Esophagus squamous epithelium (tissue), 5 donors: ENCODE measurements around the gene CTNNA2. TPM values are rescaled to one million over a fixed set of nuclear protein-coding genes. Genes with fewer than 3 reads are reported as not detected.

Experiments
- DNase-seq: peaks from one replicate; lab custom pipeline; 2025; lab: John Stamatoyannopoulos, UW
- H3K27ac ChIP-seq, 4 donors: fragments of 200-600 bp; sonication (generic); one replicate each; pipeline ENCODE4 v1.5.1; 2016 to 2019; ENCODE audit warnings: mild to moderate bottlenecking in 1 of 4
- H3K27me3 ChIP-seq, 4 donors: fragments of 200-600 bp; sonication (generic); 1 replicate in 3 of 4; 2 replicates in 1 of 4; pipeline versions ENCODE4 v1.5.1 to v1.6.0; 2017 to 2021; ENCODE audit warnings: antibody characterized with exemption in 1 of 4
- H3K36me3 ChIP-seq, 3 donors: fragments of 200-600 bp; sonication (generic); one replicate each; pipeline ENCODE4 v1.5.1; 2016 to 2019
- H3K4me1 ChIP-seq, 3 donors: fragments of 200-600 bp; sonication (generic); one replicate each; pipeline ENCODE4 v1.5.1; 2017 to 2019
- H3K4me3 ChIP-seq, 4 donors: fragments of 200-600 bp; sonication (generic); 1 replicate in 3 of 4; 2 replicates in 1 of 4; pipeline ENCODE4 v1.5.1; 2016 to 2019; ENCODE audit warnings: mild to moderate bottlenecking in 2 of 4, moderate library complexity in 1 of 4
- H3K9me3 ChIP-seq, 3 donors: fragments of 200-600 bp; sonication (generic); one replicate each; pipeline ENCODE4 v1.5.1; 2016 to 2019
- POLR2A ChIP-seq, 4 donors: fragments of 450-650 bp; IDR thresholded peaks; one replicate each; pipeline ENCODE4 v1.6.1; 2017; ENCODE audit warnings: antibody characterized with exemption in 4 of 4, mild to moderate bottlenecking in 4 of 4, moderate library complexity in 3 of 4
- WGBS, 2 donors: methylation state at CpG; one replicate each; pipeline ENCODE4 v1.1.5; 2018; 5-methylcytosine and 5-hydroxymethylcytosine counted together
- intact Hi-C: fragments of 100-400 bp; cut with DNase I; formaldehyde crosslinking; loops from one replicate; pipeline ENCODE4 v1.15.0; 2022
- small RNA-seq, 4 donors: library from RNA; depleted of rRNA; stranded (forward); fragments of <200 nt; gene quantifications; one replicate each; pipeline ENCODE3, GENCODE V24; 2016
- total RNA-seq, 4 donors: library from RNA; depleted of rRNA; stranded (reverse); fragments of >200 nt; gene quantifications; one replicate each; pipeline ENCODE4 v1.1.0, GENCODE V29; 2016
- TF ChIP-seq, protein P1 (sequence below), 6 experiments: fragments of 450-650 bp in 4 of 6; fragments of 200-600 bp in 2 of 6; sonication (generic) in 2 of 6; IDR thresholded peaks; one replicate each; pipeline ENCODE4 v1.5.1; 2016 to 2019; ENCODE audit warnings: antibody characterized with exemption in 6 of 6, mild to moderate bottlenecking in 4 of 6, moderate library complexity in 4 of 6
- donor health status: DM: yes; HTN: yes; CAD: no.

The CTNNA2 gene
- total RNA-seq, 4 donors from 2014 or later = not detected

DNA sequence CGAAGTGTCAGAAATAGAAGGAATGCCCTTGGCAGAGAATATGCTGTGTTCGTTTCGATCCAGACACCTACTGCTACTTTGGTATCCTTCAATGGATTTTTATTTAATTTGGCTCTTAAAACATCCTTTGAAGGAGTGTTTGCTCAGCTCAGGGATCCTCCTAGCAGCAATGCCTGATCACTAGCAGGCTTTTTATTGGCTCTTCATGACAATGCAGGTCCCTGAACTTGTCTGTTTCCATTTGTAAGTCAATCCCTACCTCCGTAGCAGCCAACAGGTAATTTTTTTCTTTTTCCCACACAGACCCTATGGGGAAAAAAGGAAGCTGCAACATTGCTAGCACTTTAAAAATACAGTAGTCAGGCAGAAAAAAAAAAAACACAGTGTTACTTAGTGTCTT is 1157.9 kb downstream of the CTNNA2 start:
- DNase-seq = no peak
- no peak overlapping the region for H3K27ac ChIP-seq
- WGBS, 2 donors = 29 to 31% methylated on average over 4 of the region's 4 CpGs
- no peak for TF ChIP-seq POLR2A (IDR thresholded peaks at IDR 0.05)
- TF ChIP-seq, protein P1, sequence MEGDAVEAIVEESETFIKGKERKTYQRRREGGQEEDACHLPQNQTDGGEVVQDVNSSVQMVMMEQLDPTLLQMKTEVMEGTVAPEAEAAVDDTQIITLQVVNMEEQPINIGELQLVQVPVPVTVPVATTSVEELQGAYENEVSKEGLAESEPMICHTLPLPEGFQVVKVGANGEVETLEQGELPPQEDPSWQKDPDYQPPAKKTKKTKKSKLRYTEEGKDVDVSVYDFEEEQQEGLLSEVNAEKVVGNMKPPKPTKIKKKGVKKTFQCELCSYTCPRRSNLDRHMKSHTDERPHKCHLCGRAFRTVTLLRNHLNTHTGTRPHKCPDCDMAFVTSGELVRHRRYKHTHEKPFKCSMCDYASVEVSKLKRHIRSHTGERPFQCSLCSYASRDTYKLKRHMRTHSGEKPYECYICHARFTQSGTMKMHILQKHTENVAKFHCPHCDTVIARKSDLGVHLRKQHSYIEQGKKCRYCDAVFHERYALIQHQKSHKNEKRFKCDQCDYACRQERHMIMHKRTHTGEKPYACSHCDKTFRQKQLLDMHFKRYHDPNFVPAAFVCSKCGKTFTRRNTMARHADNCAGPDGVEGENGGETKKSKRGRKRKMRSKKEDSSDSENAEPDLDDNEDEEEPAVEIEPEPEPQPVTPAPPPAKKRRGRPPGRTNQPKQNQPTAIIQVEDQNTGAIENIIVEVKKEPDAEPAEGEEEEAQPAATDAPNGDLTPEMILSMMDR (IDR thresholded peaks at IDR 0.05) = no peak
- intact Hi-C loops = no loop called here
- no peak overlapping the region for H3K4me3 ChIP-seq
- H3K9me3 ChIP-seq = no peaks in the 10 kb centered on the region
- H3K4me1 ChIP-seq = no peaks in the 10 kb centered on the region
- no peaks in the 10 kb centered on the region for H3K36me3 ChIP-seq
- H3K27me3 ChIP-seq = no peaks in the 10 kb centered on the region

DNA sequence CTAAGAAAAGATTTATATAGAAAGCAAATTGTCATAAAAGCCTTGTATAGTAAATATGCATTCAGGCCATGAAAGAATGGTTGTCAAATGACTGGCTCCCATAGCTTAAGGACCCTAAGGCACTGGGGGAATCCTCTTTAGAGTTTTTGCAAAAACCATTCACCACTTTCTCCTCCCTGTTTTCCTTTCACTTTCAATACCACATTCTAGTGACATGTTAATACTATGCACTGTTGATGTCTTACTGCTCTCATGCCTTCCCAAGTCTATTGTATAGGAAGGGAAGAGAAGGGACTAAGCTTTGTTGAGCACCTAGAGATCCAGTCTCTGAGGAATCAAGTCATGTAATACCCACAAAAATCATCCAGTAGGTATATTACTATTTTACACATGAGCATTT is 1174.7 kb downstream of the CTNNA2 start:
- no peaks in the 10 kb centered on the region for H3K36me3 ChIP-seq
- no peak overlapping the region for H3K4me3 ChIP-seq
- DNase-seq = no peak
- H3K27me3 ChIP-seq = no peaks in the 10 kb centered on the region
- H3K9me3 ChIP-seq = no peaks in the 10 kb centered on the region
- no peak overlapping the region for H3K27ac ChIP-seq
- no peaks in the 10 kb centered on the region for H3K4me1 ChIP-seq
- intact Hi-C loops = no loop called here
- TF ChIP-seq POLR2A (IDR thresholded peaks at IDR 0.05) = no peak
- TF ChIP-seq, protein P1 (IDR thresholded peaks at IDR 0.05) = no peak

DNA sequence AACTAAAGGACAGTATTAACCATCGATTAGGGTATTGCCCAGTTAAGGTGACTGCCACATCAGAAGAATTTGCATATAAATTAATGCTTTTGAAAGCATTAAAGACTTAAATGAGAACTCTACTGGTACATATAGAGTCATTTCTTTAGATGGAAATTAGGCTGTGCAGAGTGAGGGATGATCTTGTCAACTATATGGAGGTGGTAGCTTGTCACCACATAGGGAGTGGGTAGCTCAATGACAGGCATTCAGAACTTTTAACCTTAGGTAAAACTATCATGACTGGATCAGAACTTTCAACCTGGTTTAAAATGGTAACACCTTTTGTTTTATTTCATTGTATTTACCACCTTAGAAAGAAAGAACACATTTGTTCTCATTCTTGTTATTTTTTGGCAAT is 1176.3 kb downstream of the CTNNA2 start:
- Histone ChIP-seq H3K4me3 (no peak overlapping the region), H3K36me3 (no peaks in the 10 kb centered on the region), H3K27ac (no peak overlapping the region), H3K4me1 (no peaks in the 10 kb centered on the region), H3K27me3 (no peaks in the 10 kb centered on the region), H3K9me3 (no peaks in the 10 kb centered on the region)
- intact Hi-C loops = no loop called here
- WGBS, 2 donors = 37 to 69% methylated on average over 1 of the region's 1 CpG
- no peak for DNase-seq
- no peak for TF ChIP-seq POLR2A (IDR thresholded peaks at IDR 0.05)
- TF ChIP-seq, protein P1 (IDR thresholded peaks at IDR 0.05) = no peak

Small RNAs within 50 kb of the gene (small RNA-seq; reads per million reads assigned to genes)
- gene MIR4264 = 0 reads per million in 4 donors
- gene MIR8080 = 0 reads per million in 4 donors
- 0 reads per million in 4 donors for gene RNU6-561P
